ENCODE data around the gene TEX36.
A peak's percentile ranks its signal among the peaks of the same experiment; 100 is the strongest.
"Not testable (repeated sequence)": the region's sequence is repeated elsewhere in the genome, so short reads cannot be mapped to it uniquely, and the experiment has no call there.

TEX36 gene, protein sequence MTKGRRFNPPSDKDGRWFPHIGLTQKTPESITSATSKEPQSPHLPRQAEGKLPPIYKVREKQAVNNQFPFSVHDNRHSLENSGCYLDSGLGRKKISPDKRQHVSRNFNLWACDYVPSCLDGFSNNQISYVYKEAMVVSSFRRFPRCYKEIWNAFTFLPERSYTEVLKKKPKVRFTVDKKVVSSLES

GRCh38 chr10:125683063-125683462, at the start of gene TEX36:
TEX36 (minus strand) TSS chr10:125683163; CDS start chr10:125682989, 174 bp downstream.
- H3K27ac ChIP-seq = no peak within 1 kb of the TSS
- no peak for TF ChIP-seq CTCF (IDR thresholded peaks at IDR 0.05)
- no peak for TF ChIP-seq ZFX (IDR thresholded peaks at IDR 0.05; ENCODE audit: borderline replicate concordance)

DNA sequence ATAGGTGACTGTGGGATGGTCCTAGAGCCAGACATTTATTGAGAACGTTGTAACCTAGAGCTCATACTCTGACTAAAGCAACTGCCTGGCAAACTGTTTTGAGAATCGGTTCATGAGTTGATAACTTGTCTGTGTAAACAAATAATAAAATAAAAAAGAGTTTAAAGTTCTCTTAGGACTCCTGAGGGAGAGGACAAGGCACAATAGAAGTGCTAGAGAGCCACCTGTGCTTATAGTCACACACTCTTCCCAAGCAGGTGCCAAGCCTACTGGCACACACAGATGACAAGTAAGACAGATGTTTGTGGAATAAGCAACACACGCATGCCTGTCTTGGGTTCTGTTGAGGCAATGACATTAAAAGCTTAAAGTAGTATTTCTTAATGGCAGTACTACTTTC, 44.5 kb upstream of the TEX36 start:
- TF ChIP-seq CTCF (IDR thresholded peaks at IDR 0.05) (no peak), ZFX (IDR thresholded peaks at IDR 0.05; ENCODE audit: borderline replicate concordance) (no peak)
- no peak overlapping the region for H3K27ac ChIP-seq

DNA sequence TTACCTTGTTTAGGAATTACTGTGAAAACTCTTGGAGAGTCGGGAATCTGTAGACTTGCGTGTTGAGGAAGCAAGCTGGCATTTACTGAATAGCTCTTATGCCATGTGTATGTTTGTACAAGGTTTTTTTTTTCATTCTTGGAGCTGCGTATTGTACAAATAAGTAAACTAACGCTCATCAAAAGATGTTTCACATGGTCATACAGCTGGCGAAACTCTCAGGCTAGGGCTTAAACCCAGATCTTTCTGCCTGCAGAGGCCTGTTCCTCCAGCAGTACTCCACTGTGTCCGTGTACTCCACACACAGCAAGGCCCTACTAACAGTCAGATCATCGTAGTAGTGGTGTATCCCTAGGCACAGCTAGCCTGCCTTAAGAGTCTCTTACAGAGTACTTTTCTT, 44.0 kb upstream of the TEX36 start:
- no peak overlapping the region for H3K27ac ChIP-seq
- no peak for TF ChIP-seq ZFX (IDR thresholded peaks at IDR 0.05; ENCODE audit: borderline replicate concordance)
- no peak for TF ChIP-seq CTCF (IDR thresholded peaks at IDR 0.05)

DNA sequence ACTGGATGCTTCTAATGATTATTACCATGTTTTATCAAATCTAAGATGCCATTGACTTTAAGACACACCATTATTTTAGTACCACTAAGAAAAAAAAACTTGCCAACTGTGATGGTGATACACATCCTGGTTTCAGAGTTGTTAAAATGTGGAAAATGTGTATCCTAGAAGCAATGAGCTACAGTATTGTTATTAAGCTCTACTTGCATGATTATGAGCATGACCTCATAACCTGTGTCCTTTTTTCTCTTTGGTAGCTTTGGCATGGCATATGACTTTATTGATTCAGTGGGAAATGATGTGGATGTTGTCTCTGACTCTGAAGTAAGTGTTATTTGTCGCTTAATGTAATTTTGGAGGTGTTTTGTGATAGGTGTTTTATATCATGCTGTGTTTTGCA, 39.8 kb upstream of the TEX36 start:
- no peak for TF ChIP-seq CTCF (IDR thresholded peaks at IDR 0.05)
- no peak for TF ChIP-seq ZFX (IDR thresholded peaks at IDR 0.05; ENCODE audit: borderline replicate concordance)
- no peak overlapping the region for H3K27ac ChIP-seq

- TF ChIP-seq ZFX (IDR thresholded peaks at IDR 0.05; ENCODE audit: borderline replicate concordance) (no peak), CTCF (IDR thresholded peaks at IDR 0.05) (no peak)
- no peak overlapping the region for H3K27ac ChIP-seq
Observed at GRCh38 chr10:125721035-125721434, 38.1 kb upstream of the TEX36 start.

DNA sequence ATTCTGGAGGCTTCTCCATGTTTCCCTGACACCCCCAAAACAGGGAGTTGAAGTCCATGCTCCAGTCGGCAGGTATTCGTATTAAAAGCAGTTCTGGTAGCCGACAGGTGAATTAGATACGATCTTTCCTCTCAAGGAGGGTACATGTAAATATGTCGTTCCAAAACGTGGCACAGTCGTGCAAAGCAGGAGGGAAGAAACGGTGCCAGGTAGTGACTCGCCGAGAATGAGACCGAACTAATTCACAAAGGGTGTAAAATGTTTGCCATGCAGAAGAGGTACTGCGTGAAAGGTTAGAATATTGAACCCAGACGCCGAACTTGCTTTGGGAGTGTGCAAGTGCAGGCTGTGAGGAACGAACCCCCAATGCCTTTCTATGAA, 37.0 kb upstream of the TEX36 start:
- no peak for TF ChIP-seq CTCF (IDR thresholded peaks at IDR 0.05)
- no peak for TF ChIP-seq ZFX (IDR thresholded peaks at IDR 0.05; ENCODE audit: borderline replicate concordance)
- peak overlapping the region; percentile 86 for H3K27ac ChIP-seq

DNA sequence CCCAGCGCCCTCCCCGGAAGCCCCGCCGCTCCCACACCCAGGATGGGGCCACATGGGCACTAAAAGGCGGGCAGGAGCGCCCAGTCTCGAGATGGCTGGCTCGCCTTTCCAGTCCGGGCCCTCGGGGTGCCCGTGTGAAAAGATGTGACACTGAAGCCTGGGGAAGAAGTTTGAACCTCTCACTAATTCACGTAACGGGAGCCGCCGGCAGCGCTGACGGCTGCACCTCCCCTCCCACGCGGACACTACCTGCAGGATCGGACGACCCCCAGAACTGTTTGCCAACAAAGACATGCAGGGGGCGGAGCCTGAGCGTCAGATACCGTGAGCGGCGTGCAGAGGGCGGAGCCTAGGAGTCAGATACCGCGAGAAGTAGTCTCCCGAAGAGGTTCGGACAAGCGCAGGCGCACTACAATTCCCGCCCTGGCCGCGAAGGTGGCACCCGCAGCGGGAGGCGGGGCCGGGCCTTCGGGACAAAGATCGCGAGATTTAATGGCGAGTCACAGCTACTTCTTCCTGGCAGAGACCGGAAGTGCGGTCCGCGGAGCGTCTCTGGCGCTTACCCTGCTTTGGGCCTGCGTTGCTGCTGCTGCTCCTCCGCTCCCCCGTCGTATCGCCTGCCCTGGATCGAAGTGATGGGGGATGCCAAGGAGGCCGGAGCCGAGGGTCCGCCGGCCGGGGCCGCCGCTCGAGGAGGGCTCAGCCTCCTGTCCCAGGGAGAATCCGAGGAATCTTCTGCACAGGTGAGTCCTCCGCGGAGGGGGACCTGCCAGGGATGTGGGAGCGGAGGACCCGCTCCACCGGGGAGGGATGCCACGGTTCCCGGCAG, 36.4 kb upstream of the TEX36 start, which contains the start of gene EDRF1:
Gene EDRF1 (plus strand): TSS at position 537 of the 829 bp plus-strand sequence. CDS start 99 bp downstream, at position 636.
- no peak for TF ChIP-seq CTCF (IDR thresholded peaks at IDR 0.05)
- no peak for TF ChIP-seq ZFX (IDR thresholded peaks at IDR 0.05; ENCODE audit: borderline replicate concordance)
- H3K27ac ChIP-seq = peak within 1 kb of the TSS; percentile 86

DNA sequence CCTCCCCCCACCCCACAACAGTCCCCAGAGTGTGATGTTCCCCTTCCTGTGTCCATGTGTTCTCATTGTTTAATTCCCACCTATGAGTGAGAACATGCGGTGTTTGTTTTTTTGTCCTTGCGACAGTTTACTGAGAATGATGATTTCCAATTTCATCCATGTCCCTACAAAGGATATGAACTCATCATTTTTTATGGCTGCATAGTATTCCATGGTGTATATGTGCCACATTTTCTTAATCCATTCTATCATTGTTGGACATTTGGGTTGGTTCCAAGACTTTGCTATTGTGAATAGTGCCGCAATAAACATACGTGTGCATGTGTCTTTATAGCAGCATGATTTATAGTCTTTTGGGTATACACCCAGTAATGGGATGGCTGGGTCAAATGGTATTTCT, 31.8 kb upstream of the TEX36 start:
- H3K27ac ChIP-seq = not testable (repeated sequence)
